MM.1S (cell line): ENCODE measurements around the gene PPP4R2.

ENCODE experiments used
- DNase-seq: peaks from one replicate; pipeline ENCODE4 v3.0.0-alpha.2; 2015
- H2AFZ ChIP-seq: fragments of 300-600 bp; sonication (generic); 2 replicates; pipeline ENCODE4 v1.6.0; 2016; ENCODE audit warnings: antibody characterized with exemption, low read length
- H3F3A ChIP-seq: fragments of 300-600 bp; sonication (generic); 2 replicates; pipeline ENCODE4 v1.6.1; 2016; ENCODE audit warnings: mild to moderate bottlenecking, antibody characterized with exemption, low read length, moderate library complexity, mixed read lengths; ENCODE audit not compliant: insufficient read depth
- H3K27ac ChIP-seq: fragments of 300-600 bp; sonication (generic); 2 replicates; pipeline ENCODE4 v1.5.1; 2016; ENCODE audit warnings: mild to moderate bottlenecking, low read length
- H3K27me3 ChIP-seq: fragments of 300-600 bp; sonication (generic); replicated peaks from 2 replicates; pipeline ENCODE4 v1.6.0; 2016; ENCODE audit warnings: low read length; ENCODE audit not compliant: insufficient read depth
- H3K36me3 ChIP-seq: fragments of 300-600 bp; sonication (generic); replicated peaks from 2 replicates; pipeline ENCODE4 v1.6.1; 2016; ENCODE audit warnings: mild to moderate bottlenecking, low read length, mixed read lengths; ENCODE audit not compliant: insufficient read depth
- H3K4me1 ChIP-seq: fragments of 300-600 bp; sonication (generic); 2 replicates; pipeline ENCODE4 v1.6.1; 2016; ENCODE audit warnings: low read length, mixed read lengths
- H3K4me2 ChIP-seq: fragments of 300-600 bp; sonication (generic); 2 replicates; pipeline ENCODE4 v1.6.0; 2016; ENCODE audit warnings: low read depth, low read length
- H3K4me3 ChIP-seq: fragments of 300-600 bp; sonication (generic); 2 replicates; pipeline ENCODE4 v1.5.1; 2016; ENCODE audit warnings: low read length, mixed read lengths
- H3K79me2 ChIP-seq: fragments of 300-600 bp; sonication (generic); 2 replicates; pipeline ENCODE4 v1.6.1; 2016; ENCODE audit warnings: mixed run types, low read length, mixed read lengths
- H3K9ac ChIP-seq: fragments of 300-600 bp; sonication (generic); 2 replicates; pipeline ENCODE4 v1.6.1; 2016; ENCODE audit warnings: low read length, mixed read lengths
- H3K9me2 ChIP-seq: fragments of 300-600 bp; sonication (generic); replicated peaks from 2 replicates; pipeline ENCODE4 v1.6.1; 2016; ENCODE audit warnings: mild to moderate bottlenecking, low read length, mixed read lengths; ENCODE audit not compliant: insufficient read depth
- H3K9me3 ChIP-seq: fragments of 300-600 bp; sonication (generic); replicated peaks from 2 replicates; pipeline ENCODE4 v1.6.1; 2016; ENCODE audit warnings: mild to moderate bottlenecking, low read length, mixed read lengths; ENCODE audit not compliant: insufficient read depth
- H4K20me1 ChIP-seq: fragments of 300-600 bp; sonication (generic); 2 replicates; pipeline ENCODE4 v1.6.1; 2016; ENCODE audit warnings: mild to moderate bottlenecking, low read length, moderate library complexity, mixed read lengths; ENCODE audit not compliant: insufficient read depth
- CTCF ChIP-seq: fragments of 300-600 bp; sonication (generic); IDR thresholded peaks from 2 replicates; pipeline ENCODE4 v1.5.1; 2016; ENCODE audit warnings: antibody characterized with exemption, low read length, mixed read lengths
- EZH2 ChIP-seq: fragments of 300-600 bp; sonication (generic); optimal IDR thresholded peaks from 2 replicates; pipeline ENCODE3; 2017; ENCODE audit warnings: low read depth, mild to moderate bottlenecking, antibody characterized with exemption, low read length, mixed read lengths
- EZH2phosphoT487 ChIP-seq: fragments of 300-600 bp; sonication (generic); IDR thresholded peaks from 2 replicates; pipeline ENCODE4 v1.6.1; 2018; ENCODE audit warnings: antibody characterized with exemption, low read length

PPP4R2 gene

GRCh38 chr3:73018298-73018697 is 21.7 kb downstream of the PPP4R2 start:
- no peaks in the 10 kb centered on the region for H3K27me3 ChIP-seq
- DNase-seq: no peak
- no peak overlapping the region for H3K4me2 ChIP-seq
- H3K4me3 ChIP-seq: no peak overlapping the region
- peaks cover 100% of the 10 kb centered on the region for H3K79me2 ChIP-seq
- TF ChIP-seq EZH2phosphoT487 (no peak), EZH2 (no peak), CTCF (no peak)
- no peak overlapping the region for H2AFZ ChIP-seq
- H4K20me1 ChIP-seq: peaks cover 63% of the 10 kb centered on the region
- peaks cover 8% of the 10 kb centered on the region for H3K4me1 ChIP-seq
- no peaks in the 10 kb centered on the region for H3K9me2 ChIP-seq
- peaks cover 3% of the 10 kb centered on the region; the same call in 1 of the 2 replicates for H3K36me3 ChIP-seq
- no peaks in the 10 kb centered on the region for H3K9me3 ChIP-seq
- H3K27ac ChIP-seq: no peak overlapping the region
- no peak overlapping the region for H3K9ac ChIP-seq
- no peaks in the 10 kb centered on the region for H3F3A ChIP-seq

- H3K36me3 ChIP-seq: peaks cover 3% of the 10 kb centered on the region; the same call in 1 of the 2 replicates
Observed at GRCh38 chr3:73018790-73019441, 22.3 kb downstream of the PPP4R2 start.

GRCh38 chr3:73021301-73021835 is 24.8 kb downstream of the PPP4R2 start:
- Histone ChIP-seq H3K27ac (no peak overlapping the region), H4K20me1 (peaks cover 69% of the 10 kb centered on the region), H2AFZ (no peak overlapping the region), H3F3A (no peaks in the 10 kb centered on the region), H3K9me3 (no peaks in the 10 kb centered on the region), H3K4me3 (no peak overlapping the region), H3K36me3 (peaks cover 6% of the 10 kb centered on the region; the same call in 1 of the 2 replicates), H3K79me2 (peaks cover 100% of the 10 kb centered on the region), H3K27me3 (no peaks in the 10 kb centered on the region), H3K9ac (no peak overlapping the region), H3K9me2 (no peaks in the 10 kb centered on the region), H3K4me2 (no peak overlapping the region), H3K4me1 (peaks cover 4% of the 10 kb centered on the region)
- TF ChIP-seq CTCF (no peak), EZH2 (no peak), EZH2phosphoT487 (no peak)
- DNase-seq: no peak

More at GRCh38 chr3:73018790-73019441, 22.3 kb downstream of the PPP4R2 start:
- Histone ChIP-seq H3K9ac (no peak overlapping the region), H3K27me3 (no peaks in the 10 kb centered on the region), H3K4me3 (no peak overlapping the region), H3K4me2 (no peak overlapping the region), H4K20me1 (peaks cover 65% of the 10 kb centered on the region), H3K79me2 (peaks cover 100% of the 10 kb centered on the region), H3F3A (no peaks in the 10 kb centered on the region), H3K9me2 (no peaks in the 10 kb centered on the region), H2AFZ (no peak overlapping the region), H3K27ac (no peak overlapping the region), H3K9me3 (no peaks in the 10 kb centered on the region), H3K4me1 (peaks cover 8% of the 10 kb centered on the region)
- TF ChIP-seq EZH2 (no peak), EZH2phosphoT487 (no peak), CTCF (no peak)
- DNase-seq: no peak
